Memory B cell (primary cell): ENCODE results near the gene G6PC2.
"Not testable (repeated sequence)": the region's sequence is repeated elsewhere in the genome, so short reads cannot be mapped to it uniquely, and the experiment has no call there.

Source experiments
- ATAC-seq: fragments of 150-1000 bp; cut with Tn5 transposase; 2 replicates; pipeline ENCODE4 v1.10.0; 2021; ENCODE audit warnings: low read depth, mild to moderate bottlenecking, moderate library complexity
- DNase-seq, 2 donors: peaks; one replicate each; pipeline ENCODE4 v3.0.0; 2022; ENCODE audit warnings: low spot score in 2 of 2
- H3K27ac Mint-ChIP-seq: one replicate; pipeline ENCODE4 v1.8.0; 2022; ENCODE audit warnings: mild to moderate bottlenecking, moderate library complexity, mixed read lengths
- H3K27me3 Mint-ChIP-seq: one replicate; pipeline ENCODE4 v1.8.0; 2022; ENCODE audit warnings: mixed read lengths
- H3K36me3 Mint-ChIP-seq: one replicate; pipeline ENCODE4 v1.8.0; 2022; ENCODE audit warnings: mild to moderate bottlenecking, mixed read lengths
- H3K4me1 Mint-ChIP-seq: one replicate; pipeline ENCODE4 v1.8.0; 2022; ENCODE audit warnings: mixed read lengths
- H3K4me3 Mint-ChIP-seq: one replicate; pipeline ENCODE4 v1.8.0; 2022; ENCODE audit warnings: mild to moderate bottlenecking, moderate library complexity, mixed read lengths
- H3K9me3 Mint-ChIP-seq: one replicate; pipeline ENCODE4 v1.8.0; 2022; ENCODE audit warnings: mixed read lengths

The G6PC2 gene, protein sequence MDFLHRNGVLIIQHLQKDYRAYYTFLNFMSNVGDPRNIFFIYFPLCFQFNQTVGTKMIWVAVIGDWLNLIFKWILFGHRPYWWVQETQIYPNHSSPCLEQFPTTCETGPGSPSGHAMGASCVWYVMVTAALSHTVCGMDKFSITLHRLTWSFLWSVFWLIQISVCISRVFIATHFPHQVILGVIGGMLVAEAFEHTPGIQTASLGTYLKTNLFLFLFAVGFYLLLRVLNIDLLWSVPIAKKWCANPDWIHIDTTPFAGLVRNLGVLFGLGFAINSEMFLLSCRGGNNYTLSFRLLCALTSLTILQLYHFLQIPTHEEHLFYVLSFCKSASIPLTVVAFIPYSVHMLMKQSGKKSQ

DNA sequence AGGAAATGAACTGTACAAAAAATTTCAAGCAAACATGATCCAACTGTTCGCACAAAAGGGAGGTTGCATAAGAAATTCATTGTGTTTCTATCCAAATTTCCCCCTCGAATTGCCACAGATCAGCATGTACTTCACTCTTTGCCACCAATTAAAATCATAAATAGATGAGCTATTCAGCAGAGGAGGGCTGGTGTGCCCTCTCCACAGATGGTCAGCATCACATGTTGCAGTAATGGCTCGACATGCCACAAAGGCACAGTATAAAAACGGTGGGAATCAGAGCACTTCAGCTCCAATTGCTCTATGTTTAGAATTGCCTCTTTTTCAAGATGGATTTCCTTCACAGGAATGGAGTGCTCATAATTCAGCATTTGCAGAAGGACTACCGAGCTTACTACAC, at the start of gene G6PC2:
Gene G6PC2, plus strand, starts transcription at position 289 of the 400 bp plus-strand sequence. Its CDS starts 41 bp downstream, at position 330.
- H3K9me3 Mint-ChIP-seq: no peaks in the 10 kb centered on the region
- peaks cover 1% of the 10 kb centered on the region for H3K27me3 Mint-ChIP-seq
- H3K36me3 Mint-ChIP-seq: no peaks in the 10 kb centered on the region
- H3K4me1 Mint-ChIP-seq: no peaks in the 10 kb centered on the region
- no peak for ATAC-seq
- H3K27ac Mint-ChIP-seq: no peak within 1 kb of the TSS
- H3K4me3 Mint-ChIP-seq: no peak within 1 kb of the TSS
- no peak for DNase-seq

DNA sequence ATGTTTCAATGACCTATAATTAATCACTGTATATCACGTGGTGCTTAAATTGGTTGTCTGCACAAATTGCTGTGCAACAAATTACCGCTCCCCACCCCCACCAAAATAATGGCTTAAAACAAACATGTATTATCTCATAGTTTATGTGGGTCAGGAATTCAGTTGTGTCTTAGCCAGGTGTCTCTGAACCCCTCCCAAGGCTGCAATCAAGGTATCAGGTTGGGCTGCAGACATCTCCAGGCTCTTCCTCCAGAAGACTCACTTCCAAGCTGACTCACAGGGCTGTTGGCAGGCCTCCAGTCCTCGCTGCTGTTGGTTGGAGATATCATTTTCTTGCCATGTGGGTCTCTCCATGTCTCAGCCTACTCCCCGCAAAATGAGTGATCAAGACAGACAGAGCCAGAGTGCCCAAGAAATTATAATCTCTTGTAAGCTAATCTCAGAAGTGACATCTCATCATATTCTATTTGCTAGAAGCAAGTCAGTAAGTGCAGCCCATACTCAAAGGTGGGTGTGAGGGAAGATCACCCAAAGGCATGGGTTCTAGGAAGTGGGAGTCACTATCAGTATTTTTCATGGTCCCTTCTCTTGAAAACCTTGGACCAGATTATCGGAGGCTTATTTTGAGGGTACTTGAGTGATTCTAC, 49.3 kb upstream of the G6PC2 start:
- DNase-seq (no peak), ATAC-seq (no peak)
- Mint-ChIP-seq H3K4me1 (no peaks in the 10 kb centered on the region), H3K27ac (no peak overlapping the region), H3K4me3 (no peak overlapping the region), H3K27me3 (no peaks in the 10 kb centered on the region), H3K9me3 (no peaks in the 10 kb centered on the region), H3K36me3 (no peaks in the 10 kb centered on the region)

DNA sequence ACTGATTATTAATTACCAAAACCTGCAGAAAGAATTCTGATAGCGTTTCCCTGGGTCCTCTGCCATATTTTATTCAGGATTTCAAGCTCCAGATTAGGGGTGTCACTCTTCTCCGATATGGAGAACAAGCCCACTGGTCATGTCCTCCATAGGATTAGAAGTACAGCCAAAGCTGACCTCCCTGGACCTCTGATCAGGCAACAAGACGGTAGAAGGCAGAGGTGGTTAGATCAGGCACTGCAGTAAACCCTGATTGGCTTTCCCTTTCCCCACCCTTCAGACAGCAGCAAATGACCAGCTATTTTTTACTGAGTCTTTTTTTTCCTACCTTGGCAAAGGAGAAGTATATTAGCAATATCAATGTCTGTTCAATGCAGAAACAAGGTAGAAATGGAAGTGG, 48.6 kb upstream of the G6PC2 start:
- DNase-seq: no peak
- no peaks in the 10 kb centered on the region for H3K4me1 Mint-ChIP-seq
- H3K4me3 Mint-ChIP-seq: no peak overlapping the region
- no peak overlapping the region for H3K27ac Mint-ChIP-seq
- ATAC-seq: no peak
- H3K36me3 Mint-ChIP-seq: no peaks in the 10 kb centered on the region
- H3K27me3 Mint-ChIP-seq: no peaks in the 10 kb centered on the region
- no peaks in the 10 kb centered on the region for H3K9me3 Mint-ChIP-seq

DNA sequence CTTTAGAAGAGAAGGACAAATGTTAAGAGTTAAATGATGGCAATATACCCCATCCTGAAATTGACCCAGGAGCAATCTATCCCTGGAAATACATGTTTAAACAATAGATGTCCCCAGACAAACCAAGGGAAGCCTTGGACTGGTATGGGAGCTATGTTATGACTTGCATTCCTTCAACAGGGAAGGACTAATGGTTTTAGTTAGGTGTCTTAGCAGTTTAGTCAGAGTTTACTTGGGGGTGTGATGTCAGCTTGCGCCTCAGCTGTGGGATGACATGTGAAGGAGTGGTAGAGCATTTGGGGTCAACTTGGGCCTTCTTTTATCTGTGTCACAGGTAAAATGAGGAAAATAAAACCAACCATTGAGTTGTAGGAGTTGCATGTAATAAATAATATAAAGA, 47.6 kb upstream of the G6PC2 start:
- Mint-ChIP-seq H3K27ac (no peak overlapping the region), H3K9me3 (no peaks in the 10 kb centered on the region), H3K27me3 (no peaks in the 10 kb centered on the region), H3K4me3 (no peak overlapping the region), H3K36me3 (no peaks in the 10 kb centered on the region), H3K4me1 (no peaks in the 10 kb centered on the region)
- no peak for ATAC-seq
- no peak for DNase-seq

DNA sequence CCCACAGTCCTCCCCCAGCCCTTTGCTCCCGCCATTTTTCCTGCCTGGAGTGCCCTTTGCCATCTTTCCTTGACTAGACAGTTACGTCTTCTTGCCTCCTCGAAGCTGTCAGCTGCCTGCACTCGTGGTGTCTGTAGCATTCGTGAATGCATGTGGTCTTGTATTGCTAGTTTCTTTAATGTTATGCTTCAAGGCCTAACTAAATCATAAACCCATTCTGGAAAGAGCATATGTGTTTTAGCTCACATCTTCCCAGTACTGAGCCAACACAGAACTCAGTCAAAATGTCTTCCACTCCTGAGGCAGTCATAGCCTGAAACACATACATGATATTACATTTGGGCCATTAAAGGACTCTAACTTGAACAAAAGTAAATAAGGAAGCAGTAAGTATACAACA, 46.4 kb upstream of the G6PC2 start:
- H3K27ac Mint-ChIP-seq: no peak overlapping the region
- DNase-seq (no peak), ATAC-seq (no peak)
- H3K27me3 Mint-ChIP-seq: no peaks in the 10 kb centered on the region
- no peak overlapping the region for H3K4me3 Mint-ChIP-seq
- H3K9me3 Mint-ChIP-seq: no peaks in the 10 kb centered on the region
- no peaks in the 10 kb centered on the region for H3K4me1 Mint-ChIP-seq
- no peaks in the 10 kb centered on the region for H3K36me3 Mint-ChIP-seq

DNA sequence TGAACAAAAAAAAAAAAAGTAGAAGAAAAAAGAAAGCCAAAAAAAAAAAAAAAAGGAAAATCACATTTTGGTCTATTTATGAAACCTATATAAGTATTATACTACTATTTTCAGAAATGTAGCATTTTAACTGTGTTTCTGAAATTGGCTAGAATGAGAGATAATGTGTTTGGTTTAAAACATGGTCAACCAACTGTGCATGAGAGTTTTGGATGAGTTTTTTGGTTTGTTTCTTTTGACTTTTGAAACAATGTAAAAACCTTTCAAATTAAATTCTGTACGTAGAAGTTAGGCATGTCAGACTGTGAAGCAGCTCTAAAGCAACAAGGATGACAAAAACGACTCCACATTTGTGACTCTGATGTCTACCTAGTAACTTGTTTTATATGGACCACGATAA, 45.5 kb upstream of the G6PC2 start:
- Mint-ChIP-seq H3K4me1 (no peaks in the 10 kb centered on the region), H3K9me3 (no peaks in the 10 kb centered on the region), H3K4me3 (no peak overlapping the region), H3K36me3 (no peaks in the 10 kb centered on the region), H3K27ac (no peak overlapping the region), H3K27me3 (no peaks in the 10 kb centered on the region)
- ATAC-seq: no peak
- no peak for DNase-seq

DNA sequence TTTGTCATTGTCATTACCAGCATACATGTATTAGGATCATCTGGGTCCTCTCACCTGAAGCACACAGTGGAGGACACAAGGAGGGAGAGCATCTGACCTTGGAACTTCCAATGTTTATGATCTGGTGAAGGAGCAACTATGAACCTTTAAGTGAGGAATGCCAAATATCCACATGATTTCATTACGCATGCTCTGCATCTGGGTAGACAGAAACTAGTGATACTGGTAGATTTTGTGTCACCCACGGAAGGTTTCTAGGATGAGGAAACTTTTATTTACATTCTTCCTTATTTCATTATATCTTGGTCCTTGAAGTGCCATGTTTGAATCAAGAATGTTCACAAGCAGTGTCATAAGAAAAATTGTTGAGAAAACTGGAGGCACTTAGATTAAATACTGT, 42.9 kb upstream of the G6PC2 start:
- no peak for DNase-seq
- no peaks in the 10 kb centered on the region for H3K27me3 Mint-ChIP-seq
- H3K27ac Mint-ChIP-seq: no peak overlapping the region
- no peak for ATAC-seq
- H3K4me3 Mint-ChIP-seq: no peak overlapping the region
- no peaks in the 10 kb centered on the region for H3K4me1 Mint-ChIP-seq
- no peaks in the 10 kb centered on the region for H3K9me3 Mint-ChIP-seq
- no peaks in the 10 kb centered on the region for H3K36me3 Mint-ChIP-seq

DNA sequence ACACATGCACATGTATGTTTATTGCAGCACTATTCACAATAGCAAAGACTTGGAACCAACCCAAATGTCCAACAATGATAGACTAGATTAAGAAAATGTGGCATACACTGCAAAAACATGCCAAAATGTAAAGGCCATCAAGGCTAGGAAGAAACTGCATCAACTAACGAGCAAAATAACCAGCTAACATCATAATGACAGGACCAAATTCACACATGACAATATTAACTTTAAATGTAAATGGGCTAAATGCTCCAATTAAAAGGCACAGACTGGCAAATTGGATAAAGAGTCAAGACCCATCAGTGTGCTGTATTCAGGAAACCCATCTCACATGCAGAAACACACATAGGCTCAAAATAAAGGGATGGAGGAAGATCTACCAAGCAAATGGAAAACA, 33.9 kb upstream of the G6PC2 start:
- H3K27me3 Mint-ChIP-seq, ATAC-seq, DNase-seq, H3K9me3 Mint-ChIP-seq, H3K27ac Mint-ChIP-seq, H3K4me3 Mint-ChIP-seq, H3K4me1 Mint-ChIP-seq, H3K36me3 Mint-ChIP-seq: not testable (repeated sequence)

DNA sequence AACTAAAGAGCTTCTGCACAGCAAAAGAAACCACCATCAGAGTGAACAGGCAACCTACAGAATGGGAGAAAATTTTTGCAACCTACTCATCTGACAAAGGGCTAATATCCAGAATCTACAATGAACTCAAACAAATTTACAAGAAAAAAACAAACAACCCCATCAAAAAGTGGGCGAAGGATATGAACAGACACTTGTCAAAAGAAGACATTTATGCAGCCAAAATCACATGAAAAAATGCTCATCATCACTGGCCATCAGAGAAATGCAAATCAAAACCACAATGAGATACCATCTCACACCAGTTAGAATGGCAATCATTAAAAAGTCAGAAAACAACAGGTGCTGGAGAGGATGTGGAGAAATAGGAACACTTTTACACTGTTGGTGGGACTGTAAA, 30.7 kb upstream of the G6PC2 start:
- not testable (repeated sequence) for H3K4me1 Mint-ChIP-seq, H3K9me3 Mint-ChIP-seq, ATAC-seq, H3K36me3 Mint-ChIP-seq, H3K4me3 Mint-ChIP-seq, H3K27me3 Mint-ChIP-seq, DNase-seq, H3K27ac Mint-ChIP-seq

DNA sequence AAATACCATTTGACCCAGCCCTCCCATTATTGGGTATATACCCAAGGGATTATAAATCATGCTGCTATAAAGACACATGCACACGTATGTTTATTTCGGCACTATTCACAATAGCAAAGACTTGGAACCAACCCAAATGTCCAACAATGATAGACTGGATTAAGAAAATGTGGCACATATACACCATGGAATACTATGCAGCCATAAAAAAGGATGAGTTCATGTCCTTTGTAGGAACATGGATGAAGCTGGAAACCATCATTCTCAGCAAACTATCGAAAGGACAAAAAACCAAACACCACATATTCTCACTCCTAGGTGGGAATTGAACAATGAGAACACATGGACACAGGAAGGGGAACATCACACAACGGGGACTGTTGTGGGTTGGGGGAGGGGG, 30.3 kb upstream of the G6PC2 start:
- H3K36me3 Mint-ChIP-seq, H3K4me1 Mint-ChIP-seq, H3K9me3 Mint-ChIP-seq, ATAC-seq, H3K27ac Mint-ChIP-seq, DNase-seq, H3K4me3 Mint-ChIP-seq, H3K27me3 Mint-ChIP-seq: not testable (repeated sequence)

DNA sequence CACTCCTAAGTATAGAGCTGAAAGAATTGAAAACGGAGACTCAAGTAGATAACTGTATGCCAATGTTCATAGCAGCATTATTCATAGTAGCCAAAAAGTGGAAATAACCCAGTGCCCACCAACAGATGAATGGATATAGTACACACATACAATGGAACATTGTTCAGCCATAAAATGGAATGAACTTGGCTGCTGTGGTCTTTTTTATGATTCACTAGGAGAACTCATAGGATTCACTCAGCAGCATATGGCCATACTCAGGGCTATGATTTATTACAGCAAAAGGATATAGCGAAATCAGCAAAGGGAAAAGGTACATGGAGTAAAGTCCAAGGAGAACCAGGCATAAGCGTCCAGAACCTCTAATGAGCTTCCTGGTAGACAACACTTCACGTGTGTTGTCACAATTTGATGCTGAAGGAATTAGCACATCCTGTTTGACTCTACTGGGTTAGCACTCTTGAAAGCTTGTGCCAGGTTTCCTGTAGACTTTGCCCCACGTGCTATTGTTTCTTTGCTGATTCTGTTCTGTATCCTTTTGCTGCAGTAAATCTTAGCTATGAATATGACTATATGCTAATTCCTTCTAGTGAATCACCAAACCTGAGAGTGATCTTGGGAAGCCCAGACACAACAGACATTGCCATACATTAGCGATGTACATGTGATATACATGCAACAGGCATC, 26.6 kb upstream of the G6PC2 start:
- H3K4me1 Mint-ChIP-seq: peaks cover 2% of the 10 kb centered on the region
- no peaks in the 10 kb centered on the region for H3K9me3 Mint-ChIP-seq
- ATAC-seq (no peak), DNase-seq (no peak)
- H3K27ac Mint-ChIP-seq: no peak overlapping the region
- H3K27me3 Mint-ChIP-seq: no peaks in the 10 kb centered on the region
- no peak overlapping the region for H3K4me3 Mint-ChIP-seq
- no peaks in the 10 kb centered on the region for H3K36me3 Mint-ChIP-seq

DNA sequence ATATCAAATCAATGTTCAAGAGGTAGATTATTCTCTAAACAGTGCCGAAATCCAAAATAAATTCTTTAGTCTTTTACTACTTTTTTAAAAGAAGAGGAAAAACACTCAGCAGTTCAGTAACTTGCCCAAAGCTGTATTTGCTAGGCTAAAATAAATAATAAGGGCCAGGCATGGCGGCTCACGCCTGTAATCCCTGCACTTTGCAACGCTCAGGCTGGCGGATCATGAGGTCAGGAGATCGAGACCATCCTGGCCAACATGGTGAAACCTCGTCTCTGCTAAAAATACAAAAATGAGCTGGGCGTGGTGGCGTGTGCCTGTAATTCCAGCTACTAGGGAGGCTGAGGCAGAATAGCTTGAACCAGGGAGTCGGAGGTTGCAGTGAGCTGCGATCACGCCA, 18.9 kb upstream of the G6PC2 start:
- H3K27ac Mint-ChIP-seq, H3K4me3 Mint-ChIP-seq, H3K27me3 Mint-ChIP-seq, H3K9me3 Mint-ChIP-seq, H3K4me1 Mint-ChIP-seq, H3K36me3 Mint-ChIP-seq, ATAC-seq, DNase-seq: not testable (repeated sequence)

DNA sequence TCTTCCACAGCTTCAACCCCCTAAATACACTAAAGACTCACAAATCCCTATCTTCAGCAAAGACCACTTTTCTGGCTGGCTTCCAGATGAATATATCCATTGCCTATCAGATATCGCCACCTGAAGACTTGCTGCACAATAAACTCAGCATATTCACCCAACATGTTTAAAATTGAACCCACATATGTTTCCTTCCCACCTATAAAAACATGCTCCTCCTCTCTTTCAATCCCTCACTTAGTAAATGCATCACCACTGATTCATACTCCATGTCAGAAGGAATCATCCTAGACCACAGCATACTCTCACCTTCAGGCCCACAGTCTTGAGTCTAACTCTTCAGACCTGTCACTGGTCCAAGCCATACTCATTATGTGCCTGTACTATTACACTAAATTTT, 16.1 kb upstream of the G6PC2 start:
- Mint-ChIP-seq H3K4me3 (no peak overlapping the region), H3K9me3 (no peaks in the 10 kb centered on the region), H3K4me1 (no peaks in the 10 kb centered on the region), H3K27ac (no peak overlapping the region), H3K27me3 (no peaks in the 10 kb centered on the region), H3K36me3 (no peaks in the 10 kb centered on the region)
- ATAC-seq: no peak
- no peak for DNase-seq

DNA sequence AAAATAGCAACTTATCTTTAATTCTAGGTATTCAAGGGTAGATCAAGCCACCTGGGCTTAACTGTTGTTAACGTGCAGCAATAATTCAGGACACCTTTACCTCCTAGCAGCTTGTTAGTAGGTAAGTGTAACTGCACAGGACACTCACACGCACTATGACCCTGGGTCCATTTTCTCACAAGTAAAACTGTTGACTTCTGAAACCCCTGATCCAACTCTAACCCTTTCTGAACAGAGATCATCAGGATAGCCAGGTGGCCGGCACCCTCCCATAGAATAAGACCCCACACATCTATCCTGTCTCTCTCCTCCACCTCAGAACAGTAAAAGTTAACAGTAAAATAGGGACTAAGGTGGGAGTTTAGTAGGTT, 11.5 kb upstream of the G6PC2 start:
- Mint-ChIP-seq H3K27ac (no peak overlapping the region), H3K36me3 (no peaks in the 10 kb centered on the region), H3K4me3 (peak overlapping the region; percentile 94), H3K9me3 (no peaks in the 10 kb centered on the region), H3K27me3 (peaks cover 2% of the 10 kb centered on the region), H3K4me1 (peaks cover 3% of the 10 kb centered on the region)
- DNase-seq: no peak
- ATAC-seq: no peak
